Effector memory CD4-positive, alpha-beta T cell (primary cell): ENCODE results near the gene PRKAG2.
"Not testable (repeated sequence)": the region's sequence is repeated elsewhere in the genome, so short reads cannot be mapped to it uniquely, and the experiment has no call there.

Experiments
- DNase-seq, 3 donors: peaks; one replicate each; pipeline ENCODE4 v3.0.0-alpha.2; 2020
- H3K27ac ChIP-seq: 2 replicates; pipeline ENCODE4 v1.7.0; 2013; ENCODE audit warnings: mild to moderate bottlenecking, low read length, moderate library complexity; ENCODE audit not compliant: insufficient read depth, poor library complexity, severe bottlenecking
- H3K27me3 ChIP-seq: replicated peaks from 2 replicates; pipeline ENCODE4 v1.7.0; 2013; ENCODE audit warnings: mild to moderate bottlenecking, low read length; ENCODE audit not compliant: insufficient read depth, control insufficient read depth, poor library complexity, severe bottlenecking
- H3K36me3 ChIP-seq: 2 replicates; pipeline ENCODE4 v1.7.0; 2013; ENCODE audit warnings: mild to moderate bottlenecking, low read length, moderate library complexity; ENCODE audit not compliant: control insufficient read depth, insufficient read depth
- H3K4me1 ChIP-seq: 2 replicates; pipeline ENCODE4 v1.7.0; 2013; ENCODE audit warnings: low read length, mild to moderate bottlenecking; ENCODE audit not compliant: control insufficient read depth, insufficient read depth, poor library complexity, severe bottlenecking
- H3K4me3 ChIP-seq: 2 replicates; pipeline ENCODE4 v1.7.0; 2013; ENCODE audit warnings: low read length, low read depth, mild to moderate bottlenecking; ENCODE audit not compliant: insufficient read depth, poor library complexity, severe bottlenecking
- H3K9me3 ChIP-seq: 2 replicates; pipeline ENCODE4 v1.7.0; 2013; ENCODE audit warnings: mild to moderate bottlenecking, low read length, moderate library complexity; ENCODE audit not compliant: control insufficient read depth

PRKAG2 gene

GRCh38 chr7:151755131-151755801 is 121.6 kb downstream of the PRKAG2 start:
- H3K9me3 ChIP-seq = no peaks in the 10 kb centered on the region
- H3K4me3 ChIP-seq = no peak overlapping the region
- H3K27ac ChIP-seq = no peak overlapping the region

GRCh38 chr7:151754688-151755130 is 122.2 kb downstream of the PRKAG2 start:
- peaks cover 11% of the 10 kb centered on the region for H3K4me1 ChIP-seq
- peaks cover 7% of the 10 kb centered on the region for H3K36me3 ChIP-seq
- no peaks in the 10 kb centered on the region for H3K9me3 ChIP-seq
- H3K27ac ChIP-seq = no peak overlapping the region
- no peaks in the 10 kb centered on the region for H3K27me3 ChIP-seq
- no peak overlapping the region for H3K4me3 ChIP-seq
- no peak for DNase-seq

More at GRCh38 chr7:151755131-151755801, 121.6 kb downstream of the PRKAG2 start:
- no peak for DNase-seq
- Histone ChIP-seq H3K36me3 (peaks cover 7% of the 10 kb centered on the region), H3K27me3 (no peaks in the 10 kb centered on the region), H3K4me1 (peaks cover 11% of the 10 kb centered on the region)

DNA sequence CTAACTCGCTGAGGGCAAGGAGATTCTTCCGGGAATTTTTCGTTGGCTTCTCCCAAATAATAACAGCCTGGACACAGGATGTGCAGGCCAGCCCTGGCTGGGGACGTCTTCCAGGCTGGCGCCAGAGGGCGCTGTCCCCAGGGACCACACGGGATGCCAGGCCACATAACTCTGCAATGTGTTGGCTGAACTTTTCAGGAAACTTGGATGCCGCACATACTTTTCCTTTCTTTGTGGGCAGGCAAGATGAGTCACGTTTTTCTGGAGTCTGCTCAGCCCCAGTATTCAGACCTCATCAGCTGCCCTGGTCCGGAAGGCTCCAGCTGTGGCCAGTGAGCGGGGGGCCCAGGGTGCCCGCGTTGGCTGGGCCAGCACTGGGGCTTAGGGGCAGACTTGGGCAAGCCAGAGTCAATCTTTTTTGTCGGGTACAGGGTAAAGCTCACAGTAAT is 122.7 kb downstream of the PRKAG2 start:
- Histone ChIP-seq H3K4me3 (no peak overlapping the region), H3K27me3 (no peaks in the 10 kb centered on the region)
- no peak for DNase-seq

DNA sequence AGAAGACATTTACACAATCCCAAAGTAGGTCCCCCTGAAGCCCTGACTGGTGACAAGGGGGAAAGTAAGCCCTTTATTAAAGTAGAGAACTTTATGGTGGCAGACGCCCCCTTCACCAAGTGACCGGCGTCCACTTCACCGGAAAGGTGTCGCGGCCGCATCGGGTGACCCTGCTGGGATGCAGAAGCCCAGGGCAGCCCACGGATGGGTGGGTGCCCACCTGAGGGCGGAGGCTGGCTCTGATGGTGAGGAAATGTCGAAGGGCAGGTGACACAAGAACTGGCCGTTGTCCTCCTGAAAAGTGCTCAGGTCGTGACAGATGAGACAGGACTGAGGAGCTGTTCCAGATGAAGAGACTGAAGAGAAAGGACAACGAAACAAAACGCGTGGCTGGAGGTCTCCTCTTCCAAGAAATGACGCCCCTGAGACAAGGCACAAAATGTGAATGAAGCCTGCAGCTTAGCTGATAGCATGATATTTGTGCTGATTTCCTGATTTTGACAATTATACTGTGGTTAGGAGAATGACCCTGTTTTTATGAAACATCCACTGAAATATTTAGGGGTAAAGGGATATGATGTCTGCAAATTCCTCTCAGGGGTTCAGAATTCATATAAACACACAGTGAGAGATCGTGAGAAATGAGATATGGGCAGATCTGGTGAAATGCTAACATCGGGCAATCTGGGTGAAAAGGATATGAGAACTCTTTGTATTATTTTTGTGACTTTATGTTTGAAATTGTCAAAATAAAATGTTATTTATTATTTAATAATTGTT is 123.9 kb downstream of the PRKAG2 start:
- H3K4me1 ChIP-seq = peaks cover 11% of the 10 kb centered on the region
- H3K27me3 ChIP-seq = no peaks in the 10 kb centered on the region
- H3K36me3 ChIP-seq = peaks cover 7% of the 10 kb centered on the region
- H3K4me3 ChIP-seq = no peak overlapping the region
- no peaks in the 10 kb centered on the region for H3K9me3 ChIP-seq
- no peak for DNase-seq
- no peak overlapping the region for H3K27ac ChIP-seq

More for the DNA sequence above, 122.7 kb downstream of the PRKAG2 start:
- Histone ChIP-seq H3K9me3 (no peaks in the 10 kb centered on the region), H3K36me3 (peaks cover 7% of the 10 kb centered on the region), H3K27ac (no peak overlapping the region), H3K4me1 (peaks cover 11% of the 10 kb centered on the region)

DNA sequence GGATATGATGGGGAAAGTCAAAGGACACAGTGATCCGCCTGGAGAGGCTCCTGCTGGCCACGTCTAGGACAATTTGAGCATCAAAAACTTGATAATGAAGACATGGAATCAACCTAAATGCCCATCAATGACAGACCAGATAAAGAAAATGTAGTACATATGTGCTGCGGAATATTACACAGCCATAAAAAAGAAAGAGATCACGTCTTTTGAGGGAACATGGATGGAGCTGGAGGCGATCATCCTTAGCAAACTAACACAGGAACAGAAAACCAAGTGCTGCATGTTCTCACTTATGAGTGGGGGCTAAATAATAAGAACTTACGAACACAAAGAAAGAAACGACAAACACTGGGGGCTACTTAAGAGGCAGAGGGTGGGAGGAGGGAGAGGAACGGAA is 124.9 kb downstream of the PRKAG2 start:
- no peak for DNase-seq
- H3K27ac ChIP-seq = no peak overlapping the region
- H3K4me1 ChIP-seq = peaks cover 11% of the 10 kb centered on the region
- H3K27me3 ChIP-seq = no peaks in the 10 kb centered on the region
- no peak overlapping the region for H3K4me3 ChIP-seq
- no peaks in the 10 kb centered on the region for H3K9me3 ChIP-seq
- peaks cover 7% of the 10 kb centered on the region for H3K36me3 ChIP-seq

DNA sequence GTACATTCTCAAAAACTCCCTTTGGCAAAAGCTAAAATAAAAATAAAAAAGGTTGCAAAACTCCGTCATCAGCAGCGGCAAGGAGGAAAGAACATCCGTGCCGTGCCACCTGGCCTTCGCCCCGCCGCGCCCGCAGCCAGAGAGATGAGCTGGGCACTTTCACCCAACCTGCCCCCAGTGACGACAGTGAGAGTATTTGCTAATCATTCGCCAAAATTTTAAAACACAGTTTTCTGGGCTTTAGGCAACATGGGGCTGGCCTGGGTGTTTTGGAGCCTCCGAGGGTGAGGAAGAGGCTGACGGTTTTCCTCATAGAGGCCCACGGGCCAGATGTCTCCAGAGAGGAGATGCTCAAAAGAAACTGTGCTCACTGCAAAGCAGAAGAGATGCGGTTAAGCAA is 128.2 kb downstream of the PRKAG2 start:
- Histone ChIP-seq H3K4me1 (peaks cover 1% of the 10 kb centered on the region), H3K9me3 (no peaks in the 10 kb centered on the region), H3K36me3 (peaks cover 14% of the 10 kb centered on the region), H3K4me3 (no peak overlapping the region), H3K27ac (no peak overlapping the region), H3K27me3 (no peaks in the 10 kb centered on the region)
- DNase-seq = no peak

- not testable (repeated sequence) for DNase-seq, H3K4me1 ChIP-seq, H3K4me3 ChIP-seq, H3K9me3 ChIP-seq, H3K27ac ChIP-seq, H3K27me3 ChIP-seq
- H3K36me3 ChIP-seq = peaks cover 19% of the 10 kb centered on the region
Measured at GRCh38 chr7:151748021-151748420, 128.9 kb downstream of the PRKAG2 start.

- DNase-seq = no peak
- Histone ChIP-seq H3K27ac (no peak overlapping the region), H3K4me3 (no peak overlapping the region), H3K27me3 (no peaks in the 10 kb centered on the region), H3K36me3 (peaks cover 12% of the 10 kb centered on the region), H3K9me3 (no peaks in the 10 kb centered on the region), H3K4me1 (peaks cover 2% of the 10 kb centered on the region)
Measured at GRCh38 chr7:151745706-151746105, 131.2 kb downstream of the PRKAG2 start.

DNA sequence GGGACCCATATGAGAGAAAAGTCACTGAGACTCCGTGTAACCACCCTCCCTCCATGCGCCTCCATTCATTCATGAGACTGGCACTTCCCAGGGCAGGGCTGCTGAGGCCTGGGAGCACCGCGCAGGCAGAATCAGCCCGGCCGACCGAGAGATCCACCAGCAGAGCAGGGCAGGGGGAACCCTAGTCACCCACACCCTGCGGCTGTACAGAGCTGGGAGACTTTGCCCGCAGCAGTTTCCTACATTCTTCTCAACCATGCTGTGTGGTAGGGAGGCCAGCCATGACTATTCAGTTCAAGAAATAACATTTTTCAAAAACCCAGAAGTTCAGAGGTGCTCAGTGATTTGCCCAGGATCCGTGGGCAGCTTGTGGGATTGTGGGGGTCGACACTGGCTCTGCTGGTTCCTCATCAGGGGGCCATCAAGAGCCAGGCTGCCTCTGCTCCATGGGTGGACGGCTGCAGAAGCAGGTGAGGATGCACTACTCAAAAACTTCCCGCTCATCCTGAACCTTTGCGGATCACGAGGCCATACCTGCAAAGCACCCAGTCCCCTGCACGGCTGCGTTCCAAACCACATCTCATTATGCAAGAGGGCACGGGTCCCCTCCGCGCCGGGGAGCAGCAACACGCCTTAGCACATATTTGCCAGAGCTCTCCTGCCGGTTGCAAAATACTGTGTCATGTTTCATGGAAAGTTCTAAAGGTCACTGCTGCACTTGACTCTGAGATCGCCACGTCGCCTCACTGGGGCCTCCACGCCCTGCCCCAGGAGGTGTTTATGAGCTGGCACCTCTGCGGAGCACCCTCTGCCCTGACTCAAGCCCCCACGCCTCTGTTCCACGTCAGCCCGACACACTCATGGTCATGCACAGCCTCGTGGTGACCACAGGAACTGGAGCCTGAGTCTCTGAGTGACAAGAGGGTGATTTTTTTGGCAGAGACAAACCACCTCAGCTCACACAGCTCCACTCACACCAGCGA is 132.0 kb downstream of the PRKAG2 start:
- Histone ChIP-seq H3K27me3 (no peaks in the 10 kb centered on the region), H3K4me3 (no peak overlapping the region), H3K36me3 (peaks cover 12% of the 10 kb centered on the region), H3K27ac (no peak overlapping the region), H3K9me3 (no peaks in the 10 kb centered on the region), H3K4me1 (peaks cover 2% of the 10 kb centered on the region)
- no peak for DNase-seq
